ENCODE results near the gene SORCS2.

DNA sequence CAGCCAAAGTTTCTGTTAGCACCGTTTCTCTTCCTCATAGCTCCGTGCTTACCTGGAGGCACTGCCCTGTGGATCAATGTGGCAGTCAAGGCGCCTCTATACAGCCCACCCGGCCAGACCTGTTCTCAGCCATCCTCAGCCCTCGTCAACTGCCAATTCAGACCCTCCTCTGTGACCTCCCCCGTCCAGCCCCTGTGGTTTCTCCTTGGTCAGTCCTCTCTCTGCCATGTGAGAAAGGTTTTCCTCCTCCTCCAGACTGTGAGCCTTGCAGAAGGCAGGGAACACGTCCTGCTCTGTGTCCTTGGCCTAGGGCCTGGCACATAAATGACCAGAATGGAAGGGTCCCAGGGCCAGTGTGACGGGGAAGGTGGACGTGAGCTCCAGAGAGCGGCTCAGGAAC is 417.0 kb downstream of the SORCS2 start:
- TF ChIP-seq, protein P1, sequence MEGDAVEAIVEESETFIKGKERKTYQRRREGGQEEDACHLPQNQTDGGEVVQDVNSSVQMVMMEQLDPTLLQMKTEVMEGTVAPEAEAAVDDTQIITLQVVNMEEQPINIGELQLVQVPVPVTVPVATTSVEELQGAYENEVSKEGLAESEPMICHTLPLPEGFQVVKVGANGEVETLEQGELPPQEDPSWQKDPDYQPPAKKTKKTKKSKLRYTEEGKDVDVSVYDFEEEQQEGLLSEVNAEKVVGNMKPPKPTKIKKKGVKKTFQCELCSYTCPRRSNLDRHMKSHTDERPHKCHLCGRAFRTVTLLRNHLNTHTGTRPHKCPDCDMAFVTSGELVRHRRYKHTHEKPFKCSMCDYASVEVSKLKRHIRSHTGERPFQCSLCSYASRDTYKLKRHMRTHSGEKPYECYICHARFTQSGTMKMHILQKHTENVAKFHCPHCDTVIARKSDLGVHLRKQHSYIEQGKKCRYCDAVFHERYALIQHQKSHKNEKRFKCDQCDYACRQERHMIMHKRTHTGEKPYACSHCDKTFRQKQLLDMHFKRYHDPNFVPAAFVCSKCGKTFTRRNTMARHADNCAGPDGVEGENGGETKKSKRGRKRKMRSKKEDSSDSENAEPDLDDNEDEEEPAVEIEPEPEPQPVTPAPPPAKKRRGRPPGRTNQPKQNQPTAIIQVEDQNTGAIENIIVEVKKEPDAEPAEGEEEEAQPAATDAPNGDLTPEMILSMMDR (conservative IDR thresholded peaks at IDR 0.05; ENCODE audit: low read depth, low read length), result no peak
- no peak for TF ChIP-seq EZH2 (IDR thresholded peaks at IDR 0.05; ENCODE audit: borderline replicate concordance, low read depth, low read length, poor library complexity, severe bottlenecking)

Data from A673 (cell line).